Neural cell (in vitro differentiated cells): ENCODE measurements around the gene MPDU1. TPM values are rescaled to one million over a fixed set of nuclear protein-coding genes. Genes with fewer than 3 reads are reported as not detected.

Experiments used
- H2AFZ ChIP-seq: fragments of 200-600, 300-800 bp; sonication (generic), shearing (Covaris generic); 2 replicates; pipeline ENCODE4 v1.6.0; 2014; ENCODE audit warnings: low read depth, mild to moderate bottlenecking, antibody characterized with exemption, low read length, moderate library complexity
- H3F3A ChIP-seq: fragments of 200-600 bp; shearing (Covaris generic); 2 replicates; pipeline ENCODE4 v1.6.1; 2016; ENCODE audit warnings: mild to moderate bottlenecking, moderate library complexity, mixed read lengths, antibody characterized with exemption, low read length; ENCODE audit not compliant: insufficient read depth, poor library complexity, severe bottlenecking
- H3K27ac ChIP-seq: fragments of 200-600, 300-800 bp; sonication (generic), shearing (Covaris generic); 2 replicates; pipeline ENCODE4 v1.5.1; 2014; ENCODE audit warnings: mild to moderate bottlenecking, low read length, moderate library complexity
- H3K27me3 ChIP-seq: fragments of 300-800, 200-600 bp; sonication (generic), shearing (Covaris generic); 2 replicates; pipeline ENCODE4 v1.6.0; 2014; ENCODE audit warnings: mild to moderate bottlenecking, low read depth, low read length, moderate library complexity; ENCODE audit not compliant: insufficient read depth
- H3K36me3 ChIP-seq: fragments of 300-800, 200-600 bp; sonication (generic), shearing (Covaris generic); 2 replicates; pipeline ENCODE4 v1.5.1; 2014; ENCODE audit warnings: mild to moderate bottlenecking, antibody characterized with exemption, low read length, moderate library complexity; ENCODE audit not compliant: insufficient read depth
- H3K4me2 ChIP-seq: fragments of 300-800, 200-600 bp; sonication (generic), shearing (Covaris generic); 2 replicates; pipeline ENCODE4 v1.6.0; 2014; ENCODE audit warnings: mild to moderate bottlenecking, low read length
- H3K4me3 ChIP-seq: fragments of 300-800, 200-600 bp; sonication (generic), shearing (Covaris generic); 2 replicates; pipeline ENCODE4 v1.5.1; 2014; ENCODE audit warnings: mild to moderate bottlenecking, low read length, moderate library complexity
- H3K79me2 ChIP-seq: fragments of 200-600 bp; shearing (Covaris generic); replicated peaks from 2 replicates; pipeline ENCODE4 v1.6.0; 2014; ENCODE audit warnings: mild to moderate bottlenecking, low read length, moderate library complexity; ENCODE audit not compliant: insufficient read depth
- H3K9ac ChIP-seq: fragments of 300-800, 200-600 bp; sonication (generic), shearing (Covaris generic); 2 replicates; pipeline ENCODE4 v1.6.1; 2016; ENCODE audit warnings: mild to moderate bottlenecking, low read length, mixed read lengths
- H3K9me2 ChIP-seq: fragments of 200-600 bp; shearing (Covaris generic); 2 replicates; pipeline ENCODE4 v1.6.1; 2016; ENCODE audit warnings: mild to moderate bottlenecking, low read length, mixed read lengths; ENCODE audit not compliant: insufficient read depth
- H3K9me3 ChIP-seq: fragments of 200-600, 300-800 bp; sonication (generic), shearing (Covaris generic); 2 replicates; pipeline ENCODE4 v1.6.1; 2016; ENCODE audit warnings: mild to moderate bottlenecking, mixed run types, low read length, moderate library complexity, mixed read lengths
- H4K20me1 ChIP-seq: fragments of 200-600 bp; shearing (Covaris generic); 2 replicates; pipeline ENCODE4 v1.6.1; 2016; ENCODE audit warnings: mild to moderate bottlenecking, mixed run types; ENCODE audit not compliant: insufficient read depth
- EP300 ChIP-seq: fragments of 450-650 bp; conservative IDR thresholded peaks from 2 replicates; pipeline ENCODE4 v1.6.1; 2014; ENCODE audit warnings: antibody characterized with exemption, mild to moderate bottlenecking, moderate library complexity; ENCODE audit not compliant: poor library complexity, severe bottlenecking
- EZH2 ChIP-seq: fragments of 200-600, 300-800 bp; shearing (Covaris generic), sonication (generic); IDR thresholded peaks from 2 replicates; pipeline ENCODE4 v1.6.1; 2014; ENCODE audit warnings: antibody characterized with exemption, low read length, borderline replicate concordance, mild to moderate bottlenecking; ENCODE audit not compliant: insufficient read depth, poor library complexity, severe bottlenecking
- MXI1 ChIP-seq: fragments of 450-650 bp; conservative IDR thresholded peaks from 2 replicates; pipeline ENCODE4 v1.6.1; 2014; ENCODE audit warnings: antibody characterized with exemption, mild to moderate bottlenecking; ENCODE audit not compliant: poor library complexity, severe bottlenecking
- POLR2AphosphoS5 ChIP-seq: IDR thresholded peaks from 2 replicates; pipeline ENCODE4 v1.6.1; 2012
- RAD21 ChIP-seq: fragments of 450-650 bp; conservative IDR thresholded peaks from 2 replicates; pipeline ENCODE4 v1.6.1; 2014; ENCODE audit warnings: antibody characterized with exemption, mild to moderate bottlenecking, moderate library complexity
- REST ChIP-seq: IDR thresholded peaks from 2 replicates; pipeline ENCODE4 v1.6.1; 2012; ENCODE audit warnings: borderline replicate concordance
- SMC3 ChIP-seq: fragments of 450-650 bp; conservative IDR thresholded peaks from 2 replicates; pipeline ENCODE4 v1.6.1; 2014; ENCODE audit warnings: antibody characterized with exemption, mild to moderate bottlenecking, moderate library complexity; ENCODE audit not compliant: poor library complexity
- TAF1 ChIP-seq: IDR thresholded peaks from 2 replicates; pipeline ENCODE4 v1.6.1; 2012; ENCODE audit warnings: low read depth
- polyA plus RNA-seq: library from polyadenylated mRNA; depleted of rRNA; stranded (reverse); fragments of >200 nt; gene quantifications from 2 replicates; pipeline ENCODE4 v1.2.3, GENCODE V29; 2014
- TF ChIP-seq, protein P1 (sequence below): fragments of 450-650 bp; IDR thresholded peaks from 2 replicates; pipeline ENCODE4 v1.5.1; 2014; ENCODE audit warnings: antibody characterized with exemption, mild to moderate bottlenecking, moderate library complexity; ENCODE audit not compliant: poor library complexity, severe bottlenecking

Gene MPDU1
- polyA plus RNA-seq, 1 donor from 2014 or later = 110 TPM

- Histone ChIP-seq H3K4me2 (peak overlapping the region; percentile 81), H3K9ac (peak overlapping the region; percentile 89), H3F3A (no peaks in the 10 kb centered on the region), H2AFZ (peak overlapping the region; percentile 79), H3K27ac (peak overlapping the region; percentile 92), H3K36me3 (no peaks in the 10 kb centered on the region), H3K79me2 (peaks cover 18% of the 10 kb centered on the region), H3K9me3 (no peaks in the 10 kb centered on the region), H3K4me3 (peak overlapping the region; percentile 90), H3K9me2 (no peaks in the 10 kb centered on the region), H3K27me3 (no peaks in the 10 kb centered on the region), H4K20me1 (no peaks in the 10 kb centered on the region)
- TF ChIP-seq MXI1 = no peak
- TF ChIP-seq, protein P1, sequence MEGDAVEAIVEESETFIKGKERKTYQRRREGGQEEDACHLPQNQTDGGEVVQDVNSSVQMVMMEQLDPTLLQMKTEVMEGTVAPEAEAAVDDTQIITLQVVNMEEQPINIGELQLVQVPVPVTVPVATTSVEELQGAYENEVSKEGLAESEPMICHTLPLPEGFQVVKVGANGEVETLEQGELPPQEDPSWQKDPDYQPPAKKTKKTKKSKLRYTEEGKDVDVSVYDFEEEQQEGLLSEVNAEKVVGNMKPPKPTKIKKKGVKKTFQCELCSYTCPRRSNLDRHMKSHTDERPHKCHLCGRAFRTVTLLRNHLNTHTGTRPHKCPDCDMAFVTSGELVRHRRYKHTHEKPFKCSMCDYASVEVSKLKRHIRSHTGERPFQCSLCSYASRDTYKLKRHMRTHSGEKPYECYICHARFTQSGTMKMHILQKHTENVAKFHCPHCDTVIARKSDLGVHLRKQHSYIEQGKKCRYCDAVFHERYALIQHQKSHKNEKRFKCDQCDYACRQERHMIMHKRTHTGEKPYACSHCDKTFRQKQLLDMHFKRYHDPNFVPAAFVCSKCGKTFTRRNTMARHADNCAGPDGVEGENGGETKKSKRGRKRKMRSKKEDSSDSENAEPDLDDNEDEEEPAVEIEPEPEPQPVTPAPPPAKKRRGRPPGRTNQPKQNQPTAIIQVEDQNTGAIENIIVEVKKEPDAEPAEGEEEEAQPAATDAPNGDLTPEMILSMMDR = peak; percentile 91
- peak; percentile 5 for TF ChIP-seq POLR2AphosphoS5
- no peak for TF ChIP-seq REST
- TF ChIP-seq SMC3 = peak; percentile 83
- TF ChIP-seq RAD21 = peak; percentile 89
- TF ChIP-seq EP300 = no peak
- no peak for TF ChIP-seq EZH2
- TF ChIP-seq TAF1 = no peak
Measured at GRCh38 chr17:7561028-7561575, 22.6 kb upstream of the MPDU1 start.

DNA sequence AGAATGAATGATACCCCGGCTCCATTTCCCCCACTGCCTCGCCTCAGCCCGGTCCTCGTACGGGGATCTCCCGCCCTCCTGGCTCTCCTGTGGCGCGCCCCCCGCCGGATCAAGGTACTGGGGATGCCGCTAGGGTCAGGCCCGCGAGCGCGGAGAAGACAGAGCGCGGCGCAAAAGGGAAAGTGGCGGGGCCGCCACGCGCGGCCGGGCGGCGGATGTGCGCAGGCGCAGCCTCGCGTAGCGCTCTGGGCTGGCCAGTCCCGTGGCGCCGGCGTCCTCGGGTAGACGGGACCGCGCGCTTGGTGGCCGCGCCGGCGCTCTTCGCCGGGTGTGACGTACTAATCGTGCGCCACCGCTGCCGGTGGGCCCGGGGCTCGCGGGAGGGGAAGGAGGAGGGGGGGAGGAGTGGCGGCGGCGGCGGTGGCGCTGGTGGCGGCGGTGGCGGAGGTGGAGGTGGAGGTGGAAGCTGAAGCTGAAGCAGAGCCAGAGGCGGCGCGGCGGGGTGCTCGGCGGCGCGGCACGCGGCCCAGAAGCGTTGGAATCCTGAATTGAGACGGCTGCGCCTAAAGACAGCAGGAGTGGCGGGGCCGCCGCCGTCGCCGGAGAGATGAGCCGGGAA is 22.0 kb upstream of the MPDU1 start, which contains the start of gene SENP3:
Gene SENP3, plus strand, starts transcription at position 331 of the 619 bp plus-strand sequence. CDS start 1,158 bp downstream, outside the sequence.
- Histone ChIP-seq H3K36me3 (no peaks in the 10 kb centered on the region), H3K27ac (peak within 1 kb of the TSS; percentile 92), H3K9ac (peak within 1 kb of the TSS; percentile 89), H3F3A (no peaks in the 10 kb centered on the region), H4K20me1 (no peaks in the 10 kb centered on the region), H2AFZ (peak within 1 kb of the TSS; percentile 79), H3K4me2 (peak within 1 kb of the TSS; percentile 100), H3K9me3 (no peaks in the 10 kb centered on the region), H3K79me2 (peaks cover 18% of the 10 kb centered on the region), H3K4me3 (peak within 1 kb of the TSS; percentile 90), H3K9me2 (no peaks in the 10 kb centered on the region), H3K27me3 (no peaks in the 10 kb centered on the region)
- peak; percentile 90 for TF ChIP-seq POLR2AphosphoS5
- TF ChIP-seq EP300 = peak; percentile 18
- TF ChIP-seq EZH2 = no peak
- TF ChIP-seq, protein P1 = no peak
- TF ChIP-seq MXI1 = peak; percentile 89
- no peak for TF ChIP-seq RAD21
- TF ChIP-seq TAF1 = no peak
- TF ChIP-seq REST = peak; percentile 57
